Ovary (tissue), 9 donors: ENCODE results near the gene TRMT1. TPM values are rescaled to one million over a fixed set of nuclear protein-coding genes. Genes with fewer than 3 reads are reported as not detected.

ENCODE experiments used
- DNase-seq, 5 donors: peaks; one replicate each; pipeline ENCODE4 v3.0.0-alpha.2; 2019 to 2020
- H3K27ac ChIP-seq, 2 donors: fragments of 200-600 bp; one replicate each; pipeline versions ENCODE4 v1.5.1 to v1.8.0; 2019 to 2022
- H3K27me3 ChIP-seq: fragments of 200-600 bp; one replicate; pipeline ENCODE4 v1.8.0; 2022
- H3K36me3 ChIP-seq: fragments of 200-600 bp; sonication (generic); one replicate; pipeline ENCODE4 v1.5.1; 2019
- H3K4me1 ChIP-seq: one replicate; pipeline ENCODE4 v1.8.1; 2013; ENCODE audit warnings: mild to moderate bottlenecking, moderate library complexity; ENCODE audit not compliant: insufficient read depth
- H3K4me3 ChIP-seq: fragments of 200-600 bp; sonication (generic); one replicate; pipeline ENCODE4 v1.5.1; 2017
- H3K9me3 ChIP-seq, 2 donors: fragments of 200-600 bp in 1 of 2; sonication (generic) in 1 of 2; one replicate each; pipeline versions ENCODE4 v1.5.1 to v1.8.1; 2013 to 2019; ENCODE audit warnings: mild to moderate bottlenecking in 1 of 2, moderate library complexity in 1 of 2
- CTCF ChIP-seq, 3 donors: fragments of 450-650 bp in 2 of 3; fragments of 200-600 bp in 1 of 3; IDR thresholded peaks; one replicate each; pipeline versions ENCODE4 v1.5.1 to v1.8.0; 2016 to 2022; ENCODE audit warnings: antibody characterized with exemption in 3 of 3, mild to moderate bottlenecking in 1 of 3
- EP300 ChIP-seq: sonication (generic); formaldehyde crosslinking; IDR thresholded peaks from one replicate; pipeline ENCODE4 v1.6.1; 2017; ENCODE audit warnings: antibody characterized with exemption
- POLR2A ChIP-seq: fragments of 450-650 bp; IDR thresholded peaks from one replicate; pipeline ENCODE4 v1.6.1; 2017; ENCODE audit warnings: antibody characterized with exemption, mild to moderate bottlenecking, moderate library complexity
- WGBS, 3 donors: extraction: QIAGEN DNeasy Blood & Tissue Kit in 1 of 3; methylation state at CpG; one replicate each; pipeline versions ENCODE4 v1.1.5 to v1.1.7; 2013 to 2017; 5-methylcytosine and 5-hydroxymethylcytosine counted together
- intact Hi-C, 4 donors: fragments of 100-400 bp; cut with DNase I; formaldehyde crosslinking; loops; one replicate each; pipeline versions ENCODE4 v1.11.0 to v1.15.1; 2022 to 2023
- polyA plus RNA-seq, 2 donors: library from polyadenylated mRNA; stranded (reverse); fragments of 200-250 nt in 1 of 2; fragments of 350-450 nt in 1 of 2; fragmentation: Illumina TruSeq in 1 of 2; extraction: RNeasy Lipid Tissue Mini Kit (QIAGEN cat#74804) in 1 of 2; gene quantifications; one replicate each; pipeline ENCODE4 v1.2.3, GENCODE V29; 2013 to 2014
- total RNA-seq, 7 donors: library from RNA; depleted of rRNA in 2 of 7; stranded (reverse); fragments of >200 nt in 2 of 7; fragmentation: NEBNext Ultra II Directional in 3 of 7; extraction: Animal tissue kit (Norgen Biotek cat#: 25700) in 3 of 7; gene quantifications; one replicate each; pipeline versions ENCODE4 v1.1.0 to v1.2.4, GENCODE V29; 2016 to 2023
- donor health status: DM: no; HTN: no; CAD: no; lungs with moderate emphysema.
- donor health status: DM: no; HTN: no; CAD: no.
- donor health status: Bipolar disorder and iron deficiency.
- donor health status: DM: yes; HTN: yes; CAD: no.
- donor health status: DM: no; HTN: no; CAD: no.
- donor health status: DM: yes; HTN: yes; CAD: no.

TRMT1 gene
- total and polyA plus RNA-seq, 9 donors, result 7.6 to 54.8 (median 37.2) TPM

GRCh38 chr19:13155472-13156359 is 39.2 kb upstream of the TRMT1 start:
- Histone ChIP-seq H3K27ac (peak overlapping the region; percentile 83 to 88), H3K27me3 (no peaks in the 10 kb centered on the region), H3K36me3 (no peaks in the 10 kb centered on the region), H3K9me3 (no peaks in the 10 kb centered on the region), H3K4me1 (peaks cover 3% of the 10 kb centered on the region), H3K4me3 (peak overlapping the region; percentile 86)
- 5 to 9% (median 6%) methylated on average over 51 to 55 of the region's 55 CpGs for WGBS, 3 donors
- DNase-seq, result peak; percentile 83 to 90 (median 85)
- TF ChIP-seq POLR2A, result no peak
- no peak for TF ChIP-seq CTCF (IDR thresholded peaks at IDR 0.05)
- no peak for TF ChIP-seq EP300
- intact Hi-C loops, result no loop called here

GRCh38 chr19:13154911-13155471 is 38.5 kb upstream of the TRMT1 start:
- H3K4me1 ChIP-seq, result peaks cover 3% of the 10 kb centered on the region
- peak overlapping the region; percentile 83 to 88 for H3K27ac ChIP-seq
- intact Hi-C loops, result loop anchor here in 2 of 4 donors (1.0 to 5.0 kb wide), 2 partner anchors 44 to 58 kb away; no protein-coding TSS in a partner anchor
- 12 to 21% (median 15%) methylated on average over 24 of the region's 24 CpGs for WGBS, 3 donors
- no peaks in the 10 kb centered on the region for H3K27me3 ChIP-seq
- H3K9me3 ChIP-seq, result no peaks in the 10 kb centered on the region
- peak overlapping the region; percentile 86 for H3K4me3 ChIP-seq
- peak in 1 of 3 donors; percentile 8 for TF ChIP-seq CTCF (IDR thresholded peaks at IDR 0.05)
- TF ChIP-seq EP300, result no peak
- TF ChIP-seq POLR2A, result no peak
- peak; percentile 75 to 87 (median 82) for DNase-seq
- no peaks in the 10 kb centered on the region for H3K36me3 ChIP-seq

- WGBS, 3 donors, result 2 to 3% (median 3%) methylated on average over 21 of the region's 21 CpGs
- Histone ChIP-seq H3K36me3 (no peaks in the 10 kb centered on the region), H3K27ac (peak overlapping the region; percentile 83 to 88), H3K9me3 (no peaks in the 10 kb centered on the region), H3K4me1 (peaks cover 5% of the 10 kb centered on the region), H3K27me3 (no peaks in the 10 kb centered on the region), H3K4me3 (peak overlapping the region; percentile 86)
- DNase-seq, result peak; percentile 90 to 95 (median 93)
- intact Hi-C loops, result loop anchor here in 2 of 4 donors (1.0 to 5.0 kb wide), 2 partner anchors 45 to 57 kb away; no protein-coding TSS in a partner anchor
- TF ChIP-seq EP300, result peak; percentile 91
- TF ChIP-seq CTCF (IDR thresholded peaks at IDR 0.05), result no peak
- TF ChIP-seq POLR2A, result peak; percentile 64
Observed at GRCh38 chr19:13154241-13154778, 37.8 kb upstream of the TRMT1 start.

- H3K36me3 ChIP-seq, result no peaks in the 10 kb centered on the region
- TF ChIP-seq EP300 (no peak), POLR2A (no peak), CTCF (IDR thresholded peaks at IDR 0.05) (no peak)
- no peaks in the 10 kb centered on the region for H3K9me3 ChIP-seq
- peaks cover 9% of the 10 kb centered on the region for H3K4me1 ChIP-seq
- peak; percentile 36 to 74 (median 58) for DNase-seq
- intact Hi-C loops, result loop anchor here in 2 of 4 donors (1.0 to 5.0 kb wide), 2 partner anchors 46 to 56 kb away; no protein-coding TSS in a partner anchor
- H3K27ac ChIP-seq, result peak overlapping the region; percentile 83 to 88
- peak overlapping the region; percentile 86 for H3K4me3 ChIP-seq
- H3K27me3 ChIP-seq, result no peaks in the 10 kb centered on the region
- WGBS, 3 donors, result 5 to 9% (median 7%) methylated on average over 56 to 69 of the region's 69 CpGs
Observed at GRCh38 chr19:13153569-13154240, 37.2 kb upstream of the TRMT1 start.
